HG03045 (cell line): Measurements from ENCODE around the gene PEX14.

Experiments
- ATAC-seq: cut with Tn5 transposase; IDR thresholded peaks from one replicate; pipeline ENCODE4 v1.9.1; 2021; ENCODE audit warnings: mild to moderate bottlenecking, moderate library complexity; ENCODE audit not compliant: unreplicated experiment

PEX14 gene

GRCh38 chr1:10516925-10517676, 42.4 kb downstream of the PEX14 start:
- no peak for ATAC-seq

GRCh38 chr1:10517677-10517982, 42.9 kb downstream of the PEX14 start:
- ATAC-seq, result no peak

- ATAC-seq, result no peak
These were observed 44.3 kb downstream of the PEX14 start for GRCh38 chr1:10519016-10519417.

GRCh38 chr1:10520497-10520896, 45.7 kb downstream of the PEX14 start:
- no peak for ATAC-seq

- ATAC-seq, result no peak
These were observed 46.2 kb downstream of the PEX14 start for GRCh38 chr1:10520952-10521351.

GRCh38 chr1:10521537-10522157, 46.9 kb downstream of the PEX14 start:
- no peak for ATAC-seq

GRCh38 chr1:10522322-10522860, 47.6 kb downstream of the PEX14 start:
- no peak for ATAC-seq

GRCh38 chr1:10525208-10525607, 50.5 kb downstream of the PEX14 start:
- no peak for ATAC-seq

- ATAC-seq, result no peak
These were observed 53.6 kb downstream of the PEX14 start for GRCh38 chr1:10528066-10529014.

GRCh38 chr1:10529091-10529490, 54.3 kb downstream of the PEX14 start:
- no peak for ATAC-seq

GRCh38 chr1:10529765-10530164, 55.0 kb downstream of the PEX14 start:
- ATAC-seq, result no peak

GRCh38 chr1:10530281-10530740, 55.6 kb downstream of the PEX14 start:
- ATAC-seq, result no peak

GRCh38 chr1:10530756-10531495, 56.2 kb downstream of the PEX14 start:
- no peak for ATAC-seq

- ATAC-seq, result no peak
These were observed 57.6 kb downstream of the PEX14 start for GRCh38 chr1:10532362-10532761.

- no peak for ATAC-seq
These were observed 59.8 kb downstream of the PEX14 start for GRCh38 chr1:10534519-10534918.

- ATAC-seq, result no peak
These were observed 61.5 kb downstream of the PEX14 start for GRCh38 chr1:10536133-10536770.

GRCh38 chr1:10537082-10537766, 62.5 kb downstream of the PEX14 start:
- ATAC-seq, result no peak

GRCh38 chr1:10538646-10539355, 64.1 kb downstream of the PEX14 start:
- ATAC-seq, result no peak
